HepG2 (cell line): Measurements from ENCODE around the gene MYLK. TPM values are rescaled to one million over a fixed set of nuclear protein-coding genes. Genes with fewer than 3 reads are reported as not detected.

Experiments used
- ERF ChIP-seq: IDR thresholded peaks from 2 replicates; pipeline ENCODE4 v1.6.1; 2018; ENCODE audit warnings: missing biosample characterization, missing genetic modification reagents
- ETV5 ChIP-seq: IDR thresholded peaks from 2 replicates; pipeline ENCODE4 v1.6.1; 2018; ENCODE audit warnings: missing biosample characterization, missing genetic modification reagents, inconsistent platforms, borderline replicate concordance
- FOXA3 ChIP-seq: IDR thresholded peaks from 2 replicates; pipeline ENCODE4 v1.6.1; 2016; ENCODE audit warnings: missing genetic modification reagents, missing compliant biosample characterization
- MIER3 ChIP-seq: IDR thresholded peaks from 2 replicates; pipeline ENCODE4 v1.6.1; 2016; ENCODE audit warnings: missing compliant biosample characterization, borderline replicate concordance
- NFIC ChIP-seq: IDR thresholded peaks from 2 replicates; pipeline ENCODE4 v1.6.1; 2012; ENCODE audit warnings: mild to moderate bottlenecking, low read length, inconsistent platforms
- NFYB ChIP-seq: sonication (generic); formaldehyde crosslinking; IDR thresholded peaks from 2 replicates; pipeline ENCODE4 v1.4.0; 2020; ENCODE audit warnings: missing genetic modification reagents
- RAD51 ChIP-seq: fragments of 450-650 bp; IDR thresholded peaks from 2 replicates; pipeline ENCODE4 v1.6.1; 2016; ENCODE audit warnings: borderline replicate concordance
- SCMH1 ChIP-seq: sonication (generic); formaldehyde crosslinking; IDR thresholded peaks from 2 replicates; pipeline ENCODE4 v1.9.0; 2021; ENCODE audit warnings: missing genetic modification reagents, mild to moderate bottlenecking, borderline replicate concordance
- SNAPC4 ChIP-seq: sonication (generic); formaldehyde crosslinking; IDR thresholded peaks from 2 replicates; pipeline ENCODE4 v1.4.0; 2020; ENCODE audit warnings: mild to moderate bottlenecking, missing genetic modification reagents
- SPEN ChIP-seq: sonication (generic); formaldehyde crosslinking; IDR thresholded peaks from 2 replicates; pipeline ENCODE4 v1.5.1; 2020; ENCODE audit warnings: low read depth, mild to moderate bottlenecking, missing genetic modification reagents
- U2AF1 ChIP-seq: fragments of 200-400 bp; formaldehyde crosslinking; optimal IDR thresholded peaks from 2 replicates; pipeline ENCODE3; 2017; ENCODE audit warnings: mild to moderate bottlenecking, low read depth, low read length
- XRCC5 ChIP-seq: fragments of 200-400 bp; formaldehyde crosslinking; optimal IDR thresholded peaks from 2 replicates; pipeline ENCODE3; 2017; ENCODE audit warnings: mild to moderate bottlenecking, low read length
- ZEB1 ChIP-seq: IDR thresholded peaks from 2 replicates; pipeline ENCODE4 v1.6.1; 2012; ENCODE audit warnings: mild to moderate bottlenecking, low read depth, inconsistent platforms; ENCODE audit not compliant: insufficient replicate concordance
- ZFP36 ChIP-seq: fragments of 150-350 bp; IDR thresholded peaks from 2 replicates; pipeline ENCODE4 v1.6.1; 2018; ENCODE audit warnings: borderline replicate concordance, low read length, low read depth; ENCODE audit not compliant: partially characterized antibody
- ZNF713 ChIP-seq: sonication (generic); formaldehyde crosslinking; IDR thresholded peaks from 2 replicates; pipeline ENCODE4 v1.4.0; 2020; ENCODE audit warnings: mild to moderate bottlenecking, missing genetic modification reagents
- polyA plus RNA-seq, 8 experiments: library from polyadenylated mRNA; depleted of rRNA in 3 of 8; stranded (reverse) in 7 of 8; unstranded in 1 of 8; fragments of >200 nt; fragmentation: Illumina TruSeq in 4 of 8; extraction: Trizol in 4 of 8; gene quantifications; 2 replicates each; pipeline versions ENCODE4 v1.2.1 to v1.2.3, GENCODE V29; 2011 to 2016; ENCODE audit warnings: low read depth in 4 of 8, missing spikeins in 1 of 8, mixed read lengths in 1 of 8; ENCODE audit not compliant: insufficient read depth in 1 of 8
- total RNA-seq, 5 experiments: library from RNA; depleted of rRNA; stranded (reverse); fragments of >200 nt; fragmentation: Illumina TruSeq; extraction: Trizol; gene quantifications; 2 replicates each; pipeline ENCODE4 v1.2.3, GENCODE V29; 2016; ENCODE audit warnings: low read depth in 1 of 5
- TF ChIP-seq, protein P1 (sequence below): sonication (generic); formaldehyde crosslinking; IDR thresholded peaks from 2 replicates; pipeline ENCODE4 v1.5.0; 2020; ENCODE audit warnings: mild to moderate bottlenecking, missing genetic modification reagents, moderate library complexity
- TF ChIP-seq, protein P2 (sequence below): sonication (generic); formaldehyde crosslinking; IDR thresholded peaks from 2 replicates; pipeline ENCODE4 v1.4.0; 2020; ENCODE audit warnings: missing genetic modification reagents; ENCODE audit errors: not compliant biosample characterization
- TF ChIP-seq, protein P3 (sequence below): sonication (generic); formaldehyde crosslinking; IDR thresholded peaks from 2 replicates; pipeline ENCODE4 v1.8.0; 2023; ENCODE audit warnings: mild to moderate bottlenecking, missing genetic modification reagents
- TF ChIP-seq, protein P4 (sequence below): sonication (generic); formaldehyde crosslinking; IDR thresholded peaks from 2 replicates; pipeline ENCODE4 v1.4.0; 2020; ENCODE audit warnings: missing genetic modification reagents

The MYLK gene
- total and polyA plus RNA-seq, 2 of the 13 experiments (the other 11 are each of a cell fraction or from before 2014, with no cell fraction given) = 10.6 to 34.9 TPM

DNA sequence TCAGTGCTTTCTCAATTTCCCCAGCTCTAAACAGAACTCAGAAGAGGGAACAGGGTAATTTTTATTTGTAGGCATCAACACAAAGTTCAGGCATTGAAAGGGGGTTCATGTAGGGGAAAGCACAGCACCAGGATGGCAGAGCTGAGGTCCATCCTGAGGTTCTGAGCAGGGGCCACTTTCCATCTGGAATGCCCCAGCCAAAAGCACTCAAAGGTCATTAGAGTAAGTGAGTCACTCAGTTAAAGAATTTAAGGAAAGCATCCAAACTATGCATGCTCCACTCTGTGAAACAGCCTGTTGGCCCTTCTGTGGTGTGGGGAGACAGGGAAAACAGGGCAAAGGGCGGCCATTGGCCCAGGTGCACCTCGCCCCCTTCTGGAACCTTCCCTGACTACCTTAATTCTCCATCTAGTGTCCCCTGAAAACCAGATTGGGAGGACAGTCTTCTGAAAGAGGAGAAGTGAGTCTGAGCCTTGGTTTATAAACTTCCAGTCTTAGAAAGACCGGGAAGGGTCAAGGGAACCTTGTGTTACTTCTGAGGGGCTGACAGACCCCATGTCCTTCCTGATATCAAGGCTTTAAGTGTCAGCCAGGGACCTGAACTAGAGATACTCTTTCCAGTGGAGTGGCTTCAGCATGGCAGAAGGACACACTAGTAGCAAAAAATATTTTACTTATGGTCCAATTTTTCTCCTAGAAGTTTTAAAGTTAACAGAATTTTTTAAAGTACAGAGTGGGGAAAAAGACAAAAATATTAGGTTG is 133.3 kb downstream of the MYLK start (continued):
- TF ChIP-seq, protein P1, sequence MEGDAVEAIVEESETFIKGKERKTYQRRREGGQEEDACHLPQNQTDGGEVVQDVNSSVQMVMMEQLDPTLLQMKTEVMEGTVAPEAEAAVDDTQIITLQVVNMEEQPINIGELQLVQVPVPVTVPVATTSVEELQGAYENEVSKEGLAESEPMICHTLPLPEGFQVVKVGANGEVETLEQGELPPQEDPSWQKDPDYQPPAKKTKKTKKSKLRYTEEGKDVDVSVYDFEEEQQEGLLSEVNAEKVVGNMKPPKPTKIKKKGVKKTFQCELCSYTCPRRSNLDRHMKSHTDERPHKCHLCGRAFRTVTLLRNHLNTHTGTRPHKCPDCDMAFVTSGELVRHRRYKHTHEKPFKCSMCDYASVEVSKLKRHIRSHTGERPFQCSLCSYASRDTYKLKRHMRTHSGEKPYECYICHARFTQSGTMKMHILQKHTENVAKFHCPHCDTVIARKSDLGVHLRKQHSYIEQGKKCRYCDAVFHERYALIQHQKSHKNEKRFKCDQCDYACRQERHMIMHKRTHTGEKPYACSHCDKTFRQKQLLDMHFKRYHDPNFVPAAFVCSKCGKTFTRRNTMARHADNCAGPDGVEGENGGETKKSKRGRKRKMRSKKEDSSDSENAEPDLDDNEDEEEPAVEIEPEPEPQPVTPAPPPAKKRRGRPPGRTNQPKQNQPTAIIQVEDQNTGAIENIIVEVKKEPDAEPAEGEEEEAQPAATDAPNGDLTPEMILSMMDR (CRISPR knock-in tag) = peak; percentile 58
- TF ChIP-seq XRCC5 (peak; percentile 40), FOXA3 (CRISPR knock-in tag) (peak; percentile 75), MIER3 (peak; percentile 74; the same call in 1 of the 2 replicates), NFIC (peak; percentile 54; the same call in 1 of the 2 replicates), SCMH1 (no peak), U2AF1 (no peak), ETV5 (CRISPR knock-in tag) (peak; percentile 31; the same call in 1 of the 2 replicates), SPEN (CRISPR knock-in tag) (no peak), ZEB1 (no peak), RAD51 (no peak), NFYB (CRISPR knock-in tag) (peak; percentile 71), ZNF713 (CRISPR knock-in tag) (no peak), ERF (peak; percentile 84), ZFP36 (no peak), SNAPC4 (no peak)
- TF ChIP-seq, protein P2, sequence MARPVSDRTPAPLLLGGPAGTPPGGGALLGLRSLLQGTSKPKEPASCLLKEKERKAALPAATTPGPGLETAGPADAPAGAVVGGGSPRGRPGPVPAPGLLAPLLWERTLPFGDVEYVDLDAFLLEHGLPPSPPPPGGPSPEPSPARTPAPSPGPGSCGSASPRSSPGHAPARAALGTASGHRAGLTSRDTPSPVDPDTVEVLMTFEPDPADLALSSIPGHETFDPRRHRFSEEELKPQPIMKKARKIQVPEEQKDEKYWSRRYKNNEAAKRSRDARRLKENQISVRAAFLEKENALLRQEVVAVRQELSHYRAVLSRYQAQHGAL (CRISPR knock-in tag) = no peak
- TF ChIP-seq, protein P3, sequence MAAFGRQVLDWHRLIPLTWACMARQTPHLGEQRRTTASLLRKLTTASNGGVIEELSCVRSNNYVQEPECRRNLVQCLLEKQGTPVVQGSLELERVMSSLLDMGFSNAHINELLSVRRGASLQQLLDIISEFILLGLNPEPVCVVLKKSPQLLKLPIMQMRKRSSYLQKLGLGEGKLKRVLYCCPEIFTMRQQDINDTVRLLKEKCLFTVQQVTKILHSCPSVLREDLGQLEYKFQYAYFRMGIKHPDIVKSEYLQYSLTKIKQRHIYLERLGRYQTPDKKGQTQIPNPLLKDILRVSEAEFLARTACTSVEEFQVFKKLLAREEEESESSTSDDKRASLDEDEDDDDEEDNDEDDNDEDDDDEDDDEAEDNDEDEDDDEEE (CRISPR knock-in tag) = no peak
- TF ChIP-seq, protein P4, sequence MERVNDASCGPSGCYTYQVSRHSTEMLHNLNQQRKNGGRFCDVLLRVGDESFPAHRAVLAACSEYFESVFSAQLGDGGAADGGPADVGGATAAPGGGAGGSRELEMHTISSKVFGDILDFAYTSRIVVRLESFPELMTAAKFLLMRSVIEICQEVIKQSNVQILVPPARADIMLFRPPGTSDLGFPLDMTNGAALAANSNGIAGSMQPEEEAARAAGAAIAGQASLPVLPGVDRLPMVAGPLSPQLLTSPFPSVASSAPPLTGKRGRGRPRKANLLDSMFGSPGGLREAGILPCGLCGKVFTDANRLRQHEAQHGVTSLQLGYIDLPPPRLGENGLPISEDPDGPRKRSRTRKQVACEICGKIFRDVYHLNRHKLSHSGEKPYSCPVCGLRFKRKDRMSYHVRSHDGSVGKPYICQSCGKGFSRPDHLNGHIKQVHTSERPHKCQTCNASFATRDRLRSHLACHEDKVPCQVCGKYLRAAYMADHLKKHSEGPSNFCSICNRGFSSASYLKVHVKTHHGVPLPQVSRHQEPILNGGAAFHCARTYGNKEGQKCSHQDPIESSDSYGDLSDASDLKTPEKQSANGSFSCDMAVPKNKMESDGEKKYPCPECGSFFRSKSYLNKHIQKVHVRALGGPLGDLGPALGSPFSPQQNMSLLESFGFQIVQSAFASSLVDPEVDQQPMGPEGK (CRISPR knock-in tag) = peak; percentile 62
